Activated naive CD8-positive, alpha-beta T cell treated with anti-CD3 and anti-CD28 coated beads, Interleukin-2, amount 10 ng/mL, durations not matched to agents 7 days and 5 days (primary cell): ENCODE results near the gene ICE1. TPM values are rescaled to one million over a fixed set of nuclear protein-coding genes. Genes with fewer than 3 reads are reported as not detected.
A peak's percentile ranks its signal among the peaks of the same experiment; 100 is the strongest.

Experiments
- ATAC-seq: fragments of 150-1000 bp; cut with Tn5 transposase; one replicate; pipeline ENCODE4 v1.10.0; 2021; ENCODE audit warnings: low read depth, moderate library complexity
- POLR2A ChIA-PET: fragments of 350-600 bp; sonication (Branson Sonifier 250); formaldehyde crosslinking; loops from one replicate; lab custom pipeline; 2021; ENCODE audit warnings: antibody characterized with exemption; lab: Charles Lee
- DNase-seq: peaks from one replicate; pipeline ENCODE4 v3.0.0; 2021
- H3K27ac Mint-ChIP-seq: one replicate; pipeline ENCODE4 v1.8.0; 2022; ENCODE audit warnings: mild to moderate bottlenecking, mixed read lengths
- H3K27me3 Mint-ChIP-seq: one replicate; pipeline ENCODE4 v1.8.0; 2022; ENCODE audit warnings: mild to moderate bottlenecking, moderate library complexity, mixed read lengths
- H3K36me3 Mint-ChIP-seq: one replicate; pipeline ENCODE4 v1.8.0; 2021; ENCODE audit warnings: mild to moderate bottlenecking, mixed read lengths
- H3K4me1 Mint-ChIP-seq: one replicate; pipeline ENCODE4 v1.8.0; 2021; ENCODE audit warnings: mixed read lengths
- H3K4me3 Mint-ChIP-seq: one replicate; pipeline ENCODE4 v1.8.0; 2022; ENCODE audit warnings: mild to moderate bottlenecking, moderate library complexity, mixed read lengths
- H3K9me3 Mint-ChIP-seq: one replicate; pipeline ENCODE4 v1.8.0; 2021; ENCODE audit warnings: mixed read lengths
- total RNA-seq, 2 experiments: library from RNA; stranded (reverse); gene quantifications; one replicate each; pipeline ENCODE4 v1.2.3, GENCODE V29; 2021

ICE1 gene
- total RNA-seq, 2 experiments from 2014 or later: 33.0 to 34.5 TPM

DNA sequence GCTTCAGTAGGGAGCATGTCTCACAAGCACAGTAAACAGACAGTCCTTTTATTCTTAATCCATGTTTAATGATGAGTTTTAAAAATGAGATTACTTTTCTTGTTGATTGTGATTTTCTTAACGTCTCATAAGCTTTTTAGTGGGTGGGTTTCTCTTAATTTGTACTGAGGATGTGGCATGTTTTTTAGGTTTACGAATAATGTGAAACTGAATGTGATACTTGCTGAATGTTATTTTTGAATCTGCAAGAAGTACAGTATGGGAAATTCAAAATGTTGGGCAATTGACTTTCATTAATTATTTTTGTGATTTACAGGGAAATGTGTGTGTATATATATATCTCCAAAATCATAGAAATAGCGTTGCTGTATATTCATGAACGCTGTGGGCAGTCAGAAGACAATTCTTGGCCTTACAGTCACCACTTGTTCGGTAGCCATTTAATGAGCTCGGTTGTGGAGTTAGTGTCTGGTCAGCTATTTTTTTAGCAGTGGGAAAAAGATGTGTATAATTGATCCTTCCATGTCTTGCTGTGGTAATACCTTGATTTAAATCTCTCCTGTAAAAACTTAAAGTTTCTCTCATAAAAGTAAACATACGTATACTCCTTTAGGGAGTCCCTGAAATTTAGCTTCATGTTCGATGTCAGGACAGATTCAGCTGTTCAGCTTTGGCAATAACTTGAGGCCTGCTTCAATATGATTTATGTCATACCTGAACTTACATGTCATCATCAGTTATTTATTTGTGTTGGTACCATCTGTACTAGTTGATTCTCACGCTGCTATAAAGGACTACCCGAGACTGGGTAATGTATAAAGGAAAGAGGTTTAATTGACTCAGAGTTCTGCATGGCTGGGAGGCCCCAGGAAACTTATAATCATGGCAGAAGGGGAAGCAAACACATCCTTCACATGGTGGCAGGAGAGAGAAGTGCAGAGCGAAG lies 15.0 kb downstream of the ICE1 start:
- H3K27ac Mint-ChIP-seq: peak overlapping the region; percentile 23
- DNase-seq (no peak), ATAC-seq (no peak)
- H3K4me3 Mint-ChIP-seq: no peak overlapping the region
- H3K36me3 Mint-ChIP-seq: peaks cover 10% of the 10 kb centered on the region
- no peaks in the 10 kb centered on the region for H3K9me3 Mint-ChIP-seq
- POLR2A ChIA-PET: no interaction called here
- no peaks in the 10 kb centered on the region for H3K27me3 Mint-ChIP-seq
- H3K4me1 Mint-ChIP-seq: peaks cover 12% of the 10 kb centered on the region

DNA sequence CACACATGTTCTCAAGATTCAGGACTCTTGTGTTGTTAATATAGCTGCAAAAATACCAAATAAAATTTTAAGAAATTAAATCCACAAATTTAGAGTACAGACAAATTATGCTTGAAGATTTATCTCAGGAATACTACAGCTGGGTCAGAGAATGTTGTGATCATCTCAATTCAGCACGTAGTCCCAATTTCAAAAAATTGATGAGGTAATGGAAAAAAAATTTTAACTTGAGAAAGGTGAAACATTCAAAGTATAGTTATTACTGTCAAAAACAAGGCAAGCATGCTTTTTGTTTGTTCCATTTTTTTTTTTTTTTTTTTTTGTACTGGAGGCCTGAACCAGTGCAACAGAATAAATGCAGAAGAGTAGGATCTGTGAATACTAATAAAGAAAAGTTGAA lies 29.4 kb downstream of the ICE1 start:
- ATAC-seq: no peak
- no peaks in the 10 kb centered on the region for H3K9me3 Mint-ChIP-seq
- POLR2A ChIA-PET: no interaction called here

DNA sequence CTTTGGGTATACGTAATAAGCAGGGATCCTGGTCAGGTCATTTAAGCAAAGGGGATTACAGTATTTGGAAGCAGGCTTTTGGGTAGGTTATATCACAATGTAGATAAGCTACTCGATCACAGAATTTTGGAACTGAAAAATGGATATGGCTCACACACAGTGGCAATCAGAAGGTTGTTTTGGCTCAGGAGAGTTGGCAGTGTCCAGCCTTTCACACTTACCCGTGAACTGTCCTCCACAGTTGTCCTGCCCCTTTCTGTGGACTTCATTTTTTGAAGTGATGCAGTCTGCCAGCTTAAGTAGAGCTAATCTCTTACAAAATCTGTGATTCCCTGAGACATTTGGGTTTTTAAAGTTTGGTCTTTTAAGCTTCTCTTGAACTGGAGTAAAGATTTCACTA lies 30.7 kb downstream of the ICE1 start:
- H3K9me3 Mint-ChIP-seq: no peaks in the 10 kb centered on the region
- ATAC-seq (no peak), DNase-seq (no peak)
- H3K27ac Mint-ChIP-seq: no peak overlapping the region
- no peaks in the 10 kb centered on the region for H3K27me3 Mint-ChIP-seq
- peaks cover 19% of the 10 kb centered on the region for H3K36me3 Mint-ChIP-seq
- H3K4me3 Mint-ChIP-seq: no peak overlapping the region
- no peaks in the 10 kb centered on the region for H3K4me1 Mint-ChIP-seq
- POLR2A ChIA-PET: no interaction called here

More for the DNA sequence above, 29.4 kb downstream of the ICE1 start:
- no peak for DNase-seq
- H3K36me3 Mint-ChIP-seq: peaks cover 15% of the 10 kb centered on the region
- H3K4me1 Mint-ChIP-seq: no peaks in the 10 kb centered on the region
- no peak overlapping the region for H3K4me3 Mint-ChIP-seq
- H3K27me3 Mint-ChIP-seq: no peaks in the 10 kb centered on the region
- H3K27ac Mint-ChIP-seq: no peak overlapping the region

GRCh38 chr5:5454391-5454790 lies 31.9 kb downstream of the ICE1 start:
- H3K27me3 Mint-ChIP-seq: no peaks in the 10 kb centered on the region
- no peaks in the 10 kb centered on the region for H3K4me1 Mint-ChIP-seq
- POLR2A ChIA-PET: no interaction called here

GRCh38 chr5:5456858-5457257 lies 34.4 kb downstream of the ICE1 start:
- Mint-ChIP-seq H3K4me1 (no peaks in the 10 kb centered on the region), H3K27ac (no peak overlapping the region), H3K27me3 (no peaks in the 10 kb centered on the region), H3K4me3 (no peak overlapping the region), H3K36me3 (peaks cover 32% of the 10 kb centered on the region), H3K9me3 (no peaks in the 10 kb centered on the region)
- ATAC-seq: no peak
- no peak for DNase-seq
- POLR2A ChIA-PET: no interaction called here

More at GRCh38 chr5:5454391-5454790, 31.9 kb downstream of the ICE1 start:
- ATAC-seq: no peak
- Mint-ChIP-seq H3K27ac (no peak overlapping the region), H3K9me3 (no peaks in the 10 kb centered on the region), H3K4me3 (no peak overlapping the region), H3K36me3 (peaks cover 25% of the 10 kb centered on the region)
- no peak for DNase-seq

GRCh38 chr5:5460311-5460710 lies 37.8 kb downstream of the ICE1 start:
- ATAC-seq (no peak), DNase-seq (no peak)
- POLR2A ChIA-PET: no interaction called here
- H3K27ac Mint-ChIP-seq: no peak overlapping the region
- peaks cover 37% of the 10 kb centered on the region for H3K36me3 Mint-ChIP-seq
- no peaks in the 10 kb centered on the region for H3K9me3 Mint-ChIP-seq
- no peak overlapping the region for H3K4me3 Mint-ChIP-seq
- H3K4me1 Mint-ChIP-seq: no peaks in the 10 kb centered on the region
- H3K27me3 Mint-ChIP-seq: no peaks in the 10 kb centered on the region

DNA sequence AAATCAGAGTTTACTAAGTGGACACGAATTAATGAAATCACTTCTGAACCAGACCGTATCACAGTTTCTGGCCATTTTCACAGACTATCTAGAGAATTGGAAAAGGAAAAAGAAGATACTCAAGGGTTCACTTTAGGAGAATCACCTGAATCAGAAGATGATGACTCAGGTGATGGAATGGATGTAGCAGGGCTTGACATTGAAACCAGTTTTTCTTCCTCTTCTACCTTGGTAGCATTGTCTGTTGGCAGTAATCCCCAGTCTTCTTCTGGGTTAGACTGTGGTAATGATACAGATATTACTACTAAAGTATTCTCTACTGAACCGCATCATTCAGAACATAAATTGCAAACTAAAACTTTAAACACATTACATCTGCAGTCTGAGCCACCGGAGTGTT lies 38.5 kb downstream of the ICE1 start:
- no peaks in the 10 kb centered on the region for H3K9me3 Mint-ChIP-seq

GRCh38 chr5:5464036-5464715 lies 41.7 kb downstream of the ICE1 start:
- peaks cover 28% of the 10 kb centered on the region for H3K36me3 Mint-ChIP-seq

More for the DNA sequence above, 38.5 kb downstream of the ICE1 start:
- POLR2A ChIA-PET: no interaction called here
- Mint-ChIP-seq H3K4me1 (no peaks in the 10 kb centered on the region), H3K27ac (no peak overlapping the region), H3K4me3 (no peak overlapping the region), H3K27me3 (no peaks in the 10 kb centered on the region), H3K36me3 (peaks cover 37% of the 10 kb centered on the region)
- no peak for ATAC-seq
- no peak for DNase-seq

GRCh38 chr5:5466227-5466626 lies 43.8 kb downstream of the ICE1 start:
- ATAC-seq: no peak
- POLR2A ChIA-PET: no interaction called here
- H3K9me3 Mint-ChIP-seq: no peaks in the 10 kb centered on the region
- H3K27me3 Mint-ChIP-seq: no peaks in the 10 kb centered on the region
- H3K4me1 Mint-ChIP-seq: no peaks in the 10 kb centered on the region
- H3K36me3 Mint-ChIP-seq: peaks cover 15% of the 10 kb centered on the region
- no peak for DNase-seq
- no peak overlapping the region for H3K4me3 Mint-ChIP-seq
- H3K27ac Mint-ChIP-seq: no peak overlapping the region

More at GRCh38 chr5:5464036-5464715, 41.7 kb downstream of the ICE1 start:
- H3K27me3 Mint-ChIP-seq: no peaks in the 10 kb centered on the region
- no peak overlapping the region for H3K27ac Mint-ChIP-seq
- DNase-seq (no peak), ATAC-seq (no peak)
- H3K9me3 Mint-ChIP-seq: no peaks in the 10 kb centered on the region
- H3K4me3 Mint-ChIP-seq: no peak overlapping the region
- POLR2A ChIA-PET: no interaction called here
- H3K4me1 Mint-ChIP-seq: no peaks in the 10 kb centered on the region

DNA sequence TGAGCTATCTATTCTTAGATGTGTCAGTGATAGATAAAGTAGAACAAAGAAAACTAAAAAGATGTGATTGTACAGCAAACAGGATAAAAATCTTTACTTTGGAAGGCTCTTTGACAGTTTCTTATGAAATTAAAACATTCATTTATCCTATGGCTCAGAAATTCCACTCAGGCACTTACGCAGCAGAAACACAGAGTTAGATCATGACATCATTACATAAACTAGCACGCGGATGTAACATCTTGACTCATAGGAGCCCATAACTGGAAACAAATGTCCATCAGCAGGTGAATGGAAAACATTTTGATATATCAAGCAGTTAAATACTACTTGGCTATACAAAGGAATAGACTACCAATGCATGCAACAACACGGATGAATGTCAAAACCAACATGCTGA lies 45.3 kb downstream of the ICE1 start:
- no peak overlapping the region for H3K27ac Mint-ChIP-seq

DNA sequence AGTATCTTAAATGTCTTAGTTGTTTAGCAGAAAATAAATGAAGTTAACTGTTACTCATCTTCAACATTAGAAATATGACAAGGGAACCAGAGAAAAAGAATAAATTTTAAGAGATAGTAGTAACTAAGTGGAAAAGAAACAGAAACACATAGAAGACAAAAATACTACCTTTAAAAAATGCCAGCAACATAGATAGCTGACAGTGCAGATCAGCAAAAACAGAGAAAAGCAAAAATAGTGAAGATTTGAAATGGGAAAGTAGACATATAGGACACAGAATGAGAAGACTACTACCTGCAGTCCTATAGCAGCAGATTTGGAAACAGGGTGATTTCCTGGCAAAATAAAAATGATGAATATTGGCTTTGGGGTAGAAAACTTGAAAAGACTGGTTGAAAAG lies 48.5 kb downstream of the ICE1 start:
- no peak for ATAC-seq
- no peaks in the 10 kb centered on the region for H3K9me3 Mint-ChIP-seq

More for the DNA sequence above, 45.3 kb downstream of the ICE1 start:
- DNase-seq (no peak), ATAC-seq (no peak)
- Mint-ChIP-seq H3K27me3 (no peaks in the 10 kb centered on the region), H3K4me1 (no peaks in the 10 kb centered on the region), H3K9me3 (no peaks in the 10 kb centered on the region), H3K4me3 (no peak overlapping the region), H3K36me3 (peaks cover 10% of the 10 kb centered on the region)
- POLR2A ChIA-PET: no interaction called here

GRCh38 chr5:5473226-5473625 lies 50.7 kb downstream of the ICE1 start:
- Mint-ChIP-seq H3K36me3 (peaks cover 27% of the 10 kb centered on the region), H3K4me3 (no peak overlapping the region), H3K27me3 (no peaks in the 10 kb centered on the region), H3K4me1 (no peaks in the 10 kb centered on the region), H3K27ac (no peak overlapping the region), H3K9me3 (no peaks in the 10 kb centered on the region)
- POLR2A ChIA-PET: no interaction called here
- ATAC-seq (no peak), DNase-seq (no peak)

More for the DNA sequence above, 48.5 kb downstream of the ICE1 start:
- no peaks in the 10 kb centered on the region for H3K4me1 Mint-ChIP-seq
- H3K27me3 Mint-ChIP-seq: no peaks in the 10 kb centered on the region
- H3K27ac Mint-ChIP-seq: no peak overlapping the region
- no peak overlapping the region for H3K4me3 Mint-ChIP-seq
- no peak for DNase-seq
- H3K36me3 Mint-ChIP-seq: peaks cover 14% of the 10 kb centered on the region
- POLR2A ChIA-PET: no interaction called here

GRCh38 chr5:5474961-5475360 lies 52.5 kb downstream of the ICE1 start:
- Mint-ChIP-seq H3K4me1 (peaks cover 3% of the 10 kb centered on the region), H3K36me3 (peaks cover 44% of the 10 kb centered on the region)
- POLR2A ChIA-PET: no interaction called here

GRCh38 chr5:5475975-5476374 lies 53.5 kb downstream of the ICE1 start:
- POLR2A ChIA-PET: no interaction called here
- Mint-ChIP-seq H3K36me3 (peaks cover 46% of the 10 kb centered on the region), H3K27ac (no peak overlapping the region), H3K4me1 (peaks cover 9% of the 10 kb centered on the region), H3K27me3 (no peaks in the 10 kb centered on the region), H3K9me3 (peaks cover 1% of the 10 kb centered on the region), H3K4me3 (no peak overlapping the region)
- no peak for ATAC-seq
- DNase-seq: no peak

More at GRCh38 chr5:5474961-5475360, 52.5 kb downstream of the ICE1 start:
- DNase-seq (no peak), ATAC-seq (no peak)
- Mint-ChIP-seq H3K9me3 (peaks cover 1% of the 10 kb centered on the region), H3K27ac (no peak overlapping the region), H3K4me3 (no peak overlapping the region), H3K27me3 (no peaks in the 10 kb centered on the region)
